ENCODE measurements around the gene SEMA4D. TPM values are rescaled to one million over a fixed set of nuclear protein-coding genes. Genes with fewer than 3 reads are reported as not detected.

The SEMA4D gene
- total and polyA plus RNA-seq, 2 donors from 2014 or later: 18.9 to 147 TPM

DNA sequence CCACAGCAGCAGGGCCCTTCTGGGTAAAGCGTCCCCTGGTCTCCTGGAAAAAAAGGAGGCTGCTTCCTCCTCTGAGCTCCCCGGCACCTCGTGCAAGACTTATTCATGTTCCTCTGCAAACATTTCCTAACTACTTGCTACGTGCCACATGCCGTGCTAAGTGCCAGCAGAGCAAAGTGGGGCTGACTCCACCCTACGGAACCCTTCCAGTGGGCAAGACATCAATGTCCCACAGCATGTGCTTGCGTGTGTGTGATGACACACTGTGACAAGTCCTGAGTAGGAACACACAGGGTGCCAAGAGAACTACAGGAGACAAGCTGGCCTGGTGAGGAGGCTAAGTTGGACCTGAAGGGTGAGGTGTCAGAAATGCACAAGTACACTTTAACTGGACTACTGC, 57.4 kb downstream of the SEMA4D start:
- Histone ChIP-seq H3K27me3 (ENCODE audit: control insufficient read depth, insufficient read depth, low read length) (no peaks in the 10 kb centered on the region), H3K36me3 (ENCODE audit: control insufficient read depth in 2 of 3, insufficient read depth in 3 of 3, low read length in 3 of 3) (no peaks in the 10 kb centered on the region), H3K9ac (ENCODE audit: low read length in 3 of 3) (no peak overlapping the region), H3K27ac (ENCODE audit: low read depth in 2 of 2, low read length in 2 of 2) (peak overlapping the region; percentile 26 to 61), H3K4me1 (ENCODE audit: control insufficient read depth in 2 of 3, insufficient read depth in 2 of 3, low read depth in 1 of 3, low read length in 3 of 3) (peaks cover 0 to 55% (median 27%) of the 10 kb centered on the region in 3 donors), H3K4me3 (ENCODE audit: low read length in 3 of 3) (no peak overlapping the region), H3K9me3 (ENCODE audit: control insufficient read depth in 2 of 3, insufficient read depth in 1 of 3, low read length in 3 of 3) (no peaks in the 10 kb centered on the region)
- TF ChIP-seq, protein P1, sequence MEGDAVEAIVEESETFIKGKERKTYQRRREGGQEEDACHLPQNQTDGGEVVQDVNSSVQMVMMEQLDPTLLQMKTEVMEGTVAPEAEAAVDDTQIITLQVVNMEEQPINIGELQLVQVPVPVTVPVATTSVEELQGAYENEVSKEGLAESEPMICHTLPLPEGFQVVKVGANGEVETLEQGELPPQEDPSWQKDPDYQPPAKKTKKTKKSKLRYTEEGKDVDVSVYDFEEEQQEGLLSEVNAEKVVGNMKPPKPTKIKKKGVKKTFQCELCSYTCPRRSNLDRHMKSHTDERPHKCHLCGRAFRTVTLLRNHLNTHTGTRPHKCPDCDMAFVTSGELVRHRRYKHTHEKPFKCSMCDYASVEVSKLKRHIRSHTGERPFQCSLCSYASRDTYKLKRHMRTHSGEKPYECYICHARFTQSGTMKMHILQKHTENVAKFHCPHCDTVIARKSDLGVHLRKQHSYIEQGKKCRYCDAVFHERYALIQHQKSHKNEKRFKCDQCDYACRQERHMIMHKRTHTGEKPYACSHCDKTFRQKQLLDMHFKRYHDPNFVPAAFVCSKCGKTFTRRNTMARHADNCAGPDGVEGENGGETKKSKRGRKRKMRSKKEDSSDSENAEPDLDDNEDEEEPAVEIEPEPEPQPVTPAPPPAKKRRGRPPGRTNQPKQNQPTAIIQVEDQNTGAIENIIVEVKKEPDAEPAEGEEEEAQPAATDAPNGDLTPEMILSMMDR (IDR thresholded peaks at IDR 0.05; ENCODE audit: borderline replicate concordance, extremely low read depth, insufficient read depth): no peak
- intact Hi-C loops (cut with DNase I): no loop called here
- DNase-seq (peak in 1 of 5 donors; percentile 53), FAIRE-seq (no peak)

DNA sequence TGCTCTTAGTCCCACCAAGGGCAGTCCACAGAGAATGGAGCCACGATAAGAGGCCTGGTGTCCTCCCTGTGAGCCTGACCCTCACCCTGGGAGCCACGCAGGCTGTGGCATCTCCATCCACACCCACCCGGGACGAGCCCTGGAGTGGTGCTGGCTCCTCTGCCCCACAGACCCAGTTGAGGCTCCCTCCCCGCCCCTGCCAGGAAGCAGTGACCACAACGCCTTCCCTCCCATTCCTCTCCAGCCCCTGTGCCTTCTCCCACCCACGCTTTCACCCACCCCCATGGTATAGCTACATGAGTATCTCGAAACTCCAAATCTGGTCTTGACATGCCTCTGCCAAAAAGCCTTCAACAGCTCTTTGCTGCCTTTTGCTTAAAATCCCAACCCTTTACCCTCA, 57.9 kb downstream of the SEMA4D start:
- Histone ChIP-seq H3K9me3 (ENCODE audit: control insufficient read depth in 2 of 3, insufficient read depth in 1 of 3, low read length in 3 of 3) (no peaks in the 10 kb centered on the region), H3K9ac (ENCODE audit: low read length in 3 of 3) (peak overlapping the region in 1 of 3 donors; percentile 19), H3K36me3 (ENCODE audit: control insufficient read depth in 2 of 3, insufficient read depth in 3 of 3, low read length in 3 of 3) (no peaks in the 10 kb centered on the region), H3K4me1 (ENCODE audit: control insufficient read depth in 2 of 3, insufficient read depth in 2 of 3, low read depth in 1 of 3, low read length in 3 of 3) (peaks cover 0 to 58% (median 27%) of the 10 kb centered on the region in 3 donors), H3K27me3 (ENCODE audit: control insufficient read depth, insufficient read depth, low read length) (no peaks in the 10 kb centered on the region), H3K4me3 (ENCODE audit: low read length in 3 of 3) (no peak overlapping the region), H3K27ac (ENCODE audit: low read depth in 2 of 2, low read length in 2 of 2) (peak overlapping the region in 1 of 2 donors; percentile 23)
- intact Hi-C loops (cut with DNase I): no loop called here
- DNase-seq (peak in 1 of 5 donors; percentile 65), FAIRE-seq (no peak)
- TF ChIP-seq, protein P1 (IDR thresholded peaks at IDR 0.05; ENCODE audit: borderline replicate concordance, extremely low read depth, insufficient read depth): no peak

DNA sequence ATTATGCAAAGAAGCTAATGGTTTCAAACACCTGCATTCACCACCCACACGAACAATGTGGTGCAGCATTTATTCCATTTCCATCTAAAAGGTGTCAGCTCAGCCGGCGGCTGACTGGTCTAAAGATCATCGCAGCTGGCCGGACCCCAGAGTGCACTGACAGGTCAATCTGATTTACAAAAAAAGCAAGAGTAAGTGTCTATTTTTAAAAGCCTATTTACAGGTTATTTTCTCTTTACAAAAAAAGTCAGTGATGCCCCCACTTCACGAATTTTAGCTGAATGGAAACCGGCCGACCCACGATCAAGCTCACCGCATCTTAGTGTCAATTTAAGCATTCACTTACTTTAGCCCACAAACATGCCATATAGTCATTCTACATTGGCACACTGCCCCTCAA, 58.3 kb downstream of the SEMA4D start:
- peak overlapping the region in 1 of 3 donors; percentile 19 for H3K9ac ChIP-seq (ENCODE audit: low read length in 3 of 3)
- H3K36me3 ChIP-seq (ENCODE audit: control insufficient read depth in 2 of 3, insufficient read depth in 3 of 3, low read length in 3 of 3): no peaks in the 10 kb centered on the region
- peak overlapping the region in 1 of 2 donors; percentile 23 for H3K27ac ChIP-seq (ENCODE audit: low read depth in 2 of 2, low read length in 2 of 2)
- intact Hi-C loops (cut with DNase I): no loop called here
- TF ChIP-seq, protein P1 (IDR thresholded peaks at IDR 0.05; ENCODE audit: borderline replicate concordance, extremely low read depth, insufficient read depth): no peak
- H3K9me3 ChIP-seq (ENCODE audit: control insufficient read depth in 2 of 3, insufficient read depth in 1 of 3, low read length in 3 of 3): no peaks in the 10 kb centered on the region
- FAIRE-seq (no peak), DNase-seq (peak in 1 of 5 donors; percentile 63)
- H3K27me3 ChIP-seq (ENCODE audit: control insufficient read depth, insufficient read depth, low read length): no peaks in the 10 kb centered on the region
- peaks cover 0 to 56% (median 31%) of the 10 kb centered on the region in 3 donors for H3K4me1 ChIP-seq (ENCODE audit: control insufficient read depth in 2 of 3, insufficient read depth in 2 of 3, low read depth in 1 of 3, low read length in 3 of 3)
- no peak overlapping the region for H3K4me3 ChIP-seq (ENCODE audit: low read length in 3 of 3)

DNA sequence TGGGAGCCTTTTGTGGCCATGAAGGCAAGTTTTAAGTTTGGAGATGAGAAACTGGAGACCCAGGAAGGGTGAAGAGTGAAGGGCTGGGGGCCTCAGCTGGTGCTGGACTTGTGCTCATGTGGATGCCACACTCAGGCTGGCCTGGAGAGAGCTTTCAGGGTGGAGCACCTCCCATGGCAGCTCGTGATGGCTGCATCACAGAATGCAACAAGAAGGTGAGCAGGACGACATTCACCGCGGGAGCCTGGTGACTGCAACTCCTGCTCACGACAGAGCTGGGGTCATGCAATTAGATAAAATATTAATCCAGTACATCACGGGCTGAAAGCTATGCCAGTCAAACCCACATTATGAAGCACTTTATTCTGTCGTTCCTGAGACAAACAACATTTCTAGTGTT, 59.7 kb downstream of the SEMA4D start:
- Histone ChIP-seq H3K27me3 (ENCODE audit: control insufficient read depth, insufficient read depth, low read length) (no peaks in the 10 kb centered on the region), H3K4me1 (ENCODE audit: control insufficient read depth in 2 of 3, insufficient read depth in 2 of 3, low read depth in 1 of 3, low read length in 3 of 3) (peaks cover 0 to 60% (median 31%) of the 10 kb centered on the region in 3 donors), H3K9ac (ENCODE audit: low read length in 3 of 3) (no peak overlapping the region), H3K36me3 (ENCODE audit: control insufficient read depth in 2 of 3, insufficient read depth in 3 of 3, low read length in 3 of 3) (no peaks in the 10 kb centered on the region), H3K4me3 (ENCODE audit: low read length in 3 of 3) (no peak overlapping the region), H3K27ac (ENCODE audit: low read depth in 2 of 2, low read length in 2 of 2) (peak overlapping the region in 1 of 2 donors; percentile 40), H3K9me3 (ENCODE audit: control insufficient read depth in 2 of 3, insufficient read depth in 1 of 3, low read length in 3 of 3) (no peaks in the 10 kb centered on the region)
- TF ChIP-seq, protein P1 (IDR thresholded peaks at IDR 0.05; ENCODE audit: borderline replicate concordance, extremely low read depth, insufficient read depth): no peak
- FAIRE-seq: no peak
- intact Hi-C loops (cut with DNase I): no loop called here
- DNase-seq: peak in 1 of 5 donors; percentile 53

Data from kidney (tissue), 14 donors.